GM12864 (cell line): ENCODE measurements around the gene CASP8AP2.
A peak's percentile ranks its signal among the peaks of the same experiment; 100 is the strongest.
"Not testable (repeated sequence)": the region's sequence is repeated elsewhere in the genome, so short reads cannot be mapped to it uniquely, and the experiment has no call there.

Experiments
- DNase-seq: peaks from one replicate; pipeline ENCODE4 v3.0.0-alpha.2; 2011; ENCODE audit warnings: low read depth
- H3K4me3 ChIP-seq: 2 replicates; pipeline ENCODE4 v1.5.1; 2011; ENCODE audit warnings: mild to moderate bottlenecking, low read depth, low read length, control low read depth
- CTCF ChIP-seq: IDR thresholded peaks from 2 replicates; pipeline ENCODE4 v1.5.1; 2011; ENCODE audit warnings: low read depth, mild to moderate bottlenecking, moderate library complexity, low read length, control low read depth, inconsistent platforms; ENCODE audit errors: missing control alignments

The CASP8AP2 gene

GRCh38 chr6:89819336-89820130, 10.1 kb upstream of the CASP8AP2 start, which contains the start of gene MDN1:
Gene MDN1 (minus strand): TSS chr6:89819794. CDS start chr6:89819607, 187 bp downstream.
- DNase-seq: peak; percentile 84
- H3K4me3 ChIP-seq: peak within 1 kb of the TSS; percentile 65
- TF ChIP-seq CTCF: no peak

GRCh38 chr6:89826029-89826528, 3.6 kb upstream of the CASP8AP2 start:
- no peak for DNase-seq
- H3K4me3 ChIP-seq: no peak overlapping the region
- TF ChIP-seq CTCF: no peak

- peak overlapping the region; percentile 83 for H3K4me3 ChIP-seq
- DNase-seq: not testable (repeated sequence)
These were observed 1.1 kb upstream of the CASP8AP2 start for GRCh38 chr6:89828475-89828987.

- no peak for DNase-seq
- peak overlapping the region; percentile 83 for H3K4me3 ChIP-seq
- TF ChIP-seq CTCF: no peak
These were observed 650 bp upstream of the CASP8AP2 start for GRCh38 chr6:89828988-89829471.

GRCh38 chr6:89830170-89830809, 610 bp downstream of the CASP8AP2 start:
- DNase-seq: no peak
- no peak for TF ChIP-seq CTCF
- peak overlapping the region; percentile 99 for H3K4me3 ChIP-seq

- TF ChIP-seq CTCF: no peak
- H3K4me3 ChIP-seq: peak overlapping the region; percentile 25
These were observed 5.5 kb downstream of the CASP8AP2 start for GRCh38 chr6:89834884-89835792.

More at GRCh38 chr6:89834884-89835792, 5.5 kb downstream of the CASP8AP2 start:
- peak; percentile 83 for DNase-seq
